GM21619 (cell line): Measurements from ENCODE around the gene SCFD2.
"Not testable (repeated sequence)": the region's sequence is repeated elsewhere in the genome, so short reads cannot be mapped to it uniquely, and the experiment has no call there.

Source experiments
- ATAC-seq: cut with Tn5 transposase; IDR thresholded peaks from one replicate; pipeline ENCODE4 v1.9.1; 2021; ENCODE audit not compliant: unreplicated experiment

Gene SCFD2

DNA sequence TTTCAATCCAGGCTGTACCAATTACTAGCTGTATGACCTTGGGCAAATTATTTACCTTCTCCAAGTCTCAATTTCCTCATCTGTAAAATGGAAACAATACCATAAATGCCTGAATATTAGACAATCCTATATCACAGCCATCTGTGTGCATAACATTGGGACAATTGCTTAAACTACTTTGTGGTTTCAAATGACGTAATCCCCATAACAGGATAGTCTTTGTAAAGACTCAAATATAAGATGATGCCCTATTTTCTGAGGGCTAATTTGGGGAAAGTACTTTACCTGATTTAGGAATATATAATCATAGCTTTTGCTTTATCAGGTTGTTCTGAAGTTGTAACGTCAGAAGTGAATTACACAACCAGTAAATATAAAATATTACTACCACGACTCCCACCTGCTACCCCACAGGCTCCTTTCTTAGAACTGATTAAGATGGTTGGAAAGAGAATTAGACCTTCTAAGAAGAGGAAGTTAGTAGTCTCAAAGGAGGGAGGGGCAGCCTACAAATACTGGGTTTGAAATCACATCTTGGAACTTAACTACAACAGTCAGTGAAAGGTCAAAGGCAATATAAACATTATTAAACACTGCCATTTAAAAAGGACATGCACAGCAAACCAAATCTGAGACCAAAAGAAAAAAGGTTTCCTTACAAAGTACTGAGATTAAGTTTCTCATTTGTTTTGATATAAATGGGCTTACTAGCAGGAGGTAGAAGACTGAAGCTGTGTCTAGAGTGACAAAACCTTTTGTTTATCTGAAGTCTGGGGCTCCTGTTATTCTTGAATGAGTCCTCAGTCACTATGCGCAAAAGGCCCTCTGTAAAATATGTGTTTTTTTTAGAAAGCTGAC is 215.0 kb downstream of the SCFD2 start:
- ATAC-seq = no peak

DNA sequence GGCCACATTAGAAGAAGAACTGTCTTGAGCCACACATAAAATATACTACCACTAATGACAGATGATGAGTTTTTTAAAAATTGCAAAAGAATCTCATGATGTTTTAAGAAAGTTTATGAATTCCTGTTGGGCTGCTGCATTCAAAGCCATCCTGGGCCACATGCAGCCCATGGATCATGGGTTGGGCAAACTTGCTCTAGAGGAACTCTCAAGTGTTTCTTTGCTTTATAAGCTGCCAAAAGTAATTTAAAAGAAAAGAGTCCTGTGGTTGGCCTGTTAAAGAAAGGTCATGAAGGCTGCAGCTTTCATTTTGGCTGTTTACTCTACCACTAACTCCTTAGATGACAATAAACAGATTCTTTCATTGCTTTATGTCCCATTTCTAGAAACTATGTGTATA is 218.2 kb downstream of the SCFD2 start:
- no peak for ATAC-seq

DNA sequence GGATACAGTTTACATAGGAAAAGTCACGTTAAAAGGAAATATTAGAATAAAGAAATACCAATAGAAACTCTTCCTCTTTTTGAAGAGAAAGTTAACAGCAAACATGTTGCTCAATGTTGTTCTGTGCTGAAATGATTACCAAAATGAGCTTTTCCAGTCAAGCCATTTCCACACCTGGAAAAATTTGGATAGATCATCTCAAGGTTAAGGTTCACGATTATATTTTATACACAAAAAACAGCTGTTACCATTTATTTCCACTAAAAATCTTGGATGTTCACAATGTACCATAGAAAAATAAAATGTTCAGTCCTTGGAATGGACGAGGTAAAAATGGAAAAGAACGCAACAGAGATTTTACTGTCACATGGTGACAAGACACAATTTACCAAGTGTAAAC is 218.7 kb downstream of the SCFD2 start:
- ATAC-seq = no peak

DNA sequence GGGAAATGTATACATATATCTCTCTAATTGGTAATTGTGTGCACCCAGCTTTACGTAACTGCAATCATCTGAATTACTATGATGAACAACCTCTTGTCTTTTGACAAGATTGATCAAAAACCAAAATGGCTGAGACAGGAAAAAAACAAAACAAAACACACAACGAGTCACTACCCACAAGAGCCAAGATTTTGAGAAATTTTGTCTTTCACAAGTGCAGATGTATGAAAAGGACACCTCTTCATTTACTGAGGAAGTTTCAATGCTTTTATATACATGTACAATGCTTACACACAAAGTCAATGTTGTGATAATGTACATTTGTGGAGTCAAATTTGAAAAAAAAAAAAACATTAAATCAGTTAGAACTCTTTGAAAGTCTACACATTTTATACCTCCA is 224.6 kb downstream of the SCFD2 start:
- no peak for ATAC-seq

DNA sequence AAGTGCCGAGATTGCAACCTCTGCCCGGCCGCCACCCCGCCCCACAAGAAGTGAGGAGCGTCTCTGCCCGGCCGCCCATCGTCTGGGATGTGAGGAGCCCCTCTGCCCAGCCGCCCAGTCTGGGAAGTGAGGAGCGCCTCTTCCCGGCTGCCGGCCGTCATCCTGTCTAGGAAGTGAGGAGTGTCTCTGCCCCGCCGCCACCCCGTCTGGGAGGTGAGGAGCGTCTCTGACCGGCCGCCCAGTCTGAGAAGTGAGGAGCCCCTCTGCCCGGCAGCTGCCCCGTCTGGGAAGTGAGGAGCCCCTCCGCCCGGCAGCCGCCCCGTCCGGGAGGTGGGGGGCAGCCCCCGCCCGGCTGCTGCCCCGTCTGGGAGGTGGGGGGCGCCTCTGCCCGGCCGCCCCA is 226.6 kb downstream of the SCFD2 start:
- not testable (repeated sequence) for ATAC-seq

DNA sequence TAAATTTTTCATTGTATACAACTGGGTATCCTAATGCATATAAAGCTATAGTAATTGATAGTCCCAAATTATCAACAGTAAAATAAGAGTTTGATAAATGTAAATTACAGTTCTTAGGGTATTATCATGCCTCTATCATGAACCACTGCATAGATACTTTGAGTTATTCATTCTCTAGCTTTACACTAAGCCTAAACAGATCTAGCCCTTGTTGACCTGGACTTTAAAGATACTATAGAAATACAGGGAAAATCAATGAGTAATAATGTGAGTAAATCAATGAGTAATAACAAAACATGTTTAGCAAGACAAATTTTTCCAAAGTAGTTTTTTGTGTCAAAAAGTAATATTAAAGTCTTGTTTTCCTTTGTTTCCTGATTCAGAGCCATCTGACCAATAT is 228.4 kb downstream of the SCFD2 start:
- ATAC-seq = no peak

DNA sequence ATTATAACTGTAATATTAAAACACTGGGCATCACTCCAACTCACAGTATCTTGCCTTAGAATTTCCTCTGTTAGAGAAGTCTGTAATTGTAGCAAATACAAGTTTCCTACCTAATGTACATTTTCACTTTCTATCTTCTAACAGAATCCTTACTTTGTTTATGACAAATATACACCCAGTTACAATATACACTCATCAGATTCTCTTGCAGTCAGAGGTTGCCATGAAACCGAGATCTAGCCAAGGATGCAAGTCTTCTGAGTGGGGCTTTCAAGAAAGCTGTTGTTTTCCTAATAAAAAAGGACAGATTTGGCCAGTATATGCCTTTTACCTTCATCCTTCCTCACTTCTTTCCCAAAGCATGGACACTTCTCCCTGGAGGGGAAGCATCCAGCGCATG is 228.9 kb downstream of the SCFD2 start:
- ATAC-seq = no peak

DNA sequence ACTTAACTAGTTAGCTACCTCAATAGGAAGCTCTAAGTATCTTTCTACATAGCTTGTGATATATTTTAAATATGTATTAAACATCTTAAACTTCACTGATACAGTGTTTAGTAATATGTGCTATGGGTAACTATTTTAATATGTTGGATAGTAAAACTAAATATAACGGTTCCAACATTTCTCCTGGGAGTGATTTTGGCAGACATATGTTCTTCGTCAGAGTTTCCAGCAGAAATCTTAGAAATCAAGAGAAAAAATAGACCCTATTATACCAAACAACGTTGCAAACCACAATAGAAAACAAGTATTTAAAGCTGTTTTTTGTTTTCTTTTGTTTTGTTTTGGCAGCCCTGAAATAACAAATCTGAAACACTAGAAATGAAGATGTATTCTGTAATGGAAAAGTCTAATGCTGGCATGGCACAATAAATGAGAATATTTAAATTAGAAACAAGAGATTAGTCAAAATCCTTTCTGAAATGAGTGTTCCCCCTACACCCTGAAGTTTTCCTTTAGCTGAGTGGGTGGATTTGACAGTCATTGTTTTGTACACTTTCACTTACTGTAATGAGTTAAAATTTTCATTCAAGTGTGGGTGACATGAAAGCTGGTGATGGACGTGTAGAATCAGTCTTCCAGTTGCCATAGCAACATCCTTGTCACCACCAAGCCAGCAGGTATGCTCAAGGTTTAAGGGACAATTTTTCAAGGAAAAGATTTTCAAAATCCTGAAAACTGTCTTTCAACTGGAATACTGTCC is 233.5 kb downstream of the SCFD2 start:
- no peak for ATAC-seq

DNA sequence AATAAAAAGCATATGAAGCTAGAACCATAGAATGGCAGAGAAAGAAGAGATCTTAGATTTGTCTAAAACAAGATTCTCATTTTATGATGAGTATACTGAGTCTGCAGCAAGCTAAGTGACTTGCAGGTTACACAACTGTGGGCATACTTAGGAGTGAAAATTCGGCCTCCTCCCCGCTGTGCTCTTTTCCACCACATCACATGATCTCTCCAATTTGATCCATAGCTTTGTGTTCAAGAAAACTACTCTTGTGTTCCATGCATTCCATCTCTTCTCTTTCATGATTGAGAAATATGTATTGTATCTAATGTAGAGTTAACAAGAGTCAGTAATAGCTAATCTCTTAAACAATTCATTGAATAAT is 234.3 kb downstream of the SCFD2 start:
- ATAC-seq = no peak

DNA sequence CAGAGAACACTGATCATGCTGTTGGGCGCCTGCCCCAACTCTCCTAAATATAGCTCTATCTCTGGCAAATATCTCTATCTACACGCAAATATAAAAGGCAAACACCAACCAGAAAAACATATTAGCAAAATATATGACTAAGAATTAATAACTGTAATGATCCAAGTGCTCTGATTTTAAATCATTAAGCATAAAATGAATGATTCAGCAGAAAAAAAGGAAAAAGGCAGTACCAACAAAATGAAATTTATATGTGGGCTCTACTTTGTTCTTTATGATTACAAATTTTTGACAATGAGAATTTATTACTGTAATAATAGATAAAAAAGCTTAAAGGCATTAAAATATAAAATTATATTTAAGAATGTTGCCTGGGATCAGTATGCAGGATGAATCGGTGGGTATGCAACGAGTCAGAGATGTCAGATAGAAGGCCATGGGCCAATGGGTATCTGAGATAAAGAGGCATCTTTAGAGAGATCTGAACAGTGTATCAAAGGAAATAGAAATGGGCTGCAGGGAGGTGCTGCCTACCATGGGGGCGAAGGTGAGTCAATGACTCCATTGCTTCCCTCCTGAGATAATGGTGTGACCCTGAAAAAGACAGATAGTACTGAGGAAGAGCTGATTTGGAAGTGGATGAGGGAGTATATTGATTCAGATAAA is 234.8 kb downstream of the SCFD2 start:
- ATAC-seq = no peak

DNA sequence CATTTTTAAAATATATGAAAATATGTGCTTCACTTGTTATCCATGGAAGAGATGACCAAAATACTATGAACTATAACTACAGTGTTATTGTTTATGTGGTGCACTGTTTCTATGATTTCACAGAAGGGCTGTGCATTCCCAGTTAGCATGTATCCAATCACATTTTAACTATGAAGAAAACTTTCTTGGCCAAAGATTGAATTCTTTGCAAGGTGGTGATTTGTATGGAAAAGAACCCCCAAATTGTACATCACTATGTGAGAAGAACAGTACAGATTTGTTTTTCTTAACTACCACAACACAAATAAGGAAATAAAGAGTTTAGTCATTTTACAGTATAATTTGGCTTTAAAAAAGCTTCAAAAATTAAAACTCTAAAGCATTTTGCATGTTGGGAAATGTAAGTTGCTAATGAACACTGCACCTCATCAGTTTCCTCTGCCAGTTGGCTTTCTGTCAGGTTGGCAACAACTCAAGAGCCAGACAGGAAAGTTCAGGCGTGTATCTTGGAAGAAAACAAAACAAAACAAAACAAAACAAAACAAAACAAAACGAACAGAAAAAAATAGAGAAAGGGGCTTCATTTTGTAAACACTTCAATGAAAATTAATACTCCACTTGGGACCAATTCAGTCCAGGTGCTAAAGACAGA is 237.0 kb downstream of the SCFD2 start:
- no peak for ATAC-seq

DNA sequence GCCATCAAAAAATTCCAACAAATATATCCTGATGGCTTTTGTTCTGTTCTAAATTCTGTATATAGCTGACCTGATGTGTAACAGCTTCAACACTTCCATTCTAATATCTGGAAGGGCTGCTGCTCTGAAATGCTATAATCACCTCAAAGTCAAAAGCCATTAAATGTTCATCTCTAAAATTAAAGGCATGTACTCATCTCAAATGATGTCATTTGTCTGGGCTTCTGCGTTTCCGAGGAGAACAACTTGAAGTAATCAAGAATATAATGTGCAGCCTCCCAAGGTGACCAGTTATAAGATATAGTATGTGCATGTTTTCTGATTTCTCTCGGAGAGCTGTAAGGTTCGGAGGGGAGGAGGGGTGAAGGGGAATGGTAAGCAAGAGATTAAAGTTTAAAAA is 237.6 kb downstream of the SCFD2 start:
- no peak for ATAC-seq

DNA sequence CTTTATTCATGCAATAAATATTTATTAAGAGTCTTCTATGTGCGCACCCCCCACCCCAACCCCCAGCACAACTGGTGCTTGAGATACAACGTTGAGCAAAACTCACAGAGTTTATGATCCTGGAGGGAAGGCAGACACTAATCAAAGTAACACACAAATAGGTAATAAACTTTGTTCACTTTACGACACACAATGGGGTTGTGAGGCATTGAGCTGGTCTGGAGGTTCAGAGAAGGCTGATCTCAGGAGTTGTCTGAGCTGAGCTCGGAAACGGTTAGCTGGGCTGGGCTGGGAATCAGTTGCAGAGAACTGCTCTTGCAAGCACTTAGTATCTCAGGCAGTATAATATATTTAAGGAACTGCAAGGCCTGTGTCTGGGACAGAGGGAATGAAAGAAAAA is 238.5 kb downstream of the SCFD2 start:
- ATAC-seq = no peak

DNA sequence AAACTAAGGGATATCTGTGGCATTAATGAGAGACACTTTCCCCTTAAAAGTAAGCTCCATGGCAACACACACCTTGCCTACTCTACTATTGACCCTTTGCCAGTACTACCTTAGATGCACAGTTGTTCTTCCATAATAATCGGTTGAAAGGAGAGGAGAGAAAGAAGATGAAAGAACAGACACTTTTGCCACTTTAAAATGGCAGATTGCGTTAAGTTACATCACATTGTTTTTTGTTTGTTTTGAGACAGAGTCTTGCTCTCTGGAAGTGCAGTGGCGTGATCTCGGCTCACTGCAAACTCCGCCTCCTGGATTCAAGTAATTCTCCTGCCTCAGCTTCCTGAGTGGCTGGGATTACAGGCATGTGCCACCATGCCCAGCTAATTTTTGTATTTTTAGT is 239.8 kb downstream of the SCFD2 start:
- ATAC-seq = no peak

DNA sequence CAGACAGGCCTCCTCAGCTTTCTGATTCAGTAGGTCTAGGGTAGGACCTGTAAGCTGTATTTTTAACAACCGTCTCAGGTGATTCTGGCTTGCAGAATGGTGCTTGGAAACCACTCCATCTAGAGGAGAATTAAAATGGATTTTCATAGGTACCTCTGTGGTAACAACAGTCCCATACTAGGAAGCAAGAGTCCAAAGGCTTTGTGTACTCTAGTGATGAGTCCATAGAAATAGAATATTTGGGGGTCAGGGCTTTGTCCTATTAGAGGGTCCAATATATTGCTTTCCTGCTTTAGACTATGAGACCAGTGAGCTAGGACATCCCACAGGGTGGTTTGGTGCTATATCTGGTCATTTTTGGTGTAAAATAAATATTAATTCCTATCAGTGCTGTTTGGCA is 242.0 kb downstream of the SCFD2 start:
- ATAC-seq = no peak

DNA sequence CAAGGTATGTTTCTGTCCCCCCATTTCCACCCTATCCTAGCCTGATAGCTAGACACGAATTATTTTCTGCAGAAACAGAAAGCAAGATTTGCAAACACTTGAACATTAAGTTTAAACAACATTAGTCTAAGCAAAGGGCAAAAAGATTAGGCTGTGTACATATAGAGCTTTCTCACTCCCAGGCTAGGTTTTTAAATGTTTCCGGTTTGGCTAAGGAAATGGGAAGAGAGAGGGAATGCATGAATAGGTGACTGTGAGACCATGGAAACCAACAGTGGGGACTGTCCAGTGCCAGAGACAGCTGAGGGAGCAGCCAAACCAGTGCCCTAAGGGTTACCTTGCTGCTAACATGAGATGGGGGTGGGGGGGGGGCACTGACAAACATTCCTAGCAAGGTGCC is 242.7 kb downstream of the SCFD2 start:
- no peak for ATAC-seq

DNA sequence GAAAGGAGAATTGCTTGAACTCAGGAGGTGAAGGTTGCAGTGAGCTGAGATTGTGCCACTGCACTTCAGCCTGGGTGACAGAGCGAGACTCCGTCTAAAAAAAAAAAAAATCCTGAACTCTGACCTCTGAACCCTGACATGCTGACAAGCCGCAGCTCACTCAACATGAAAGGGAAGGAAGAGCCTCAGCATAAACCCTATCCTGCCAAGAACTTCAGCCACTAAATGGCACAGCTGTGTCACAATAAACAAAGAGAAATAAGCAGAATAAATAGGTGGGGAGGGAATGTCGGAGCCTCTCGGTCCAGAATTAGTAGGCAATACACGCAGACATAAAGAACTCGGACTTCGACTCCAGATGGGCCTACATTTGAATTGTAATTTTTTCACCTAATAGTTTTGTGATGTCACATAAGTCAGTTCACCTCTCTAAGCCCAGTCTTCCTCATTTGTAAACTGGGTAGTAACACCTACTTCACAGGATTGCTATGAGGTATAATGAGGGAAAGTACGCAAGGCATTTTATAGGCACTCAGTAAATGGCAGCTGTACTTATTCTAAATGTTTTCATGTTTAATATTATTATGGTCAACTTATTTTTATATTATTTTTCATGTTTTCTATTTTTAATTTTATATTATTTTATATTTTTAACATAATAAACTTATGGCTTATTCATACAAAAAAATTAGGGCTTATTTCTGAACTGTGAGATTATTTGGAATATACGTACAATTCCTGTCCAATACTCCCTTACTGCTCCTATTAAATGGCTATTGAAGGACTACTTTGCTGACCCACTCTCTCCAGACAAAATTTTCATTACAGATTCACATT is 243.4 kb downstream of the SCFD2 start:
- no peak for ATAC-seq

DNA sequence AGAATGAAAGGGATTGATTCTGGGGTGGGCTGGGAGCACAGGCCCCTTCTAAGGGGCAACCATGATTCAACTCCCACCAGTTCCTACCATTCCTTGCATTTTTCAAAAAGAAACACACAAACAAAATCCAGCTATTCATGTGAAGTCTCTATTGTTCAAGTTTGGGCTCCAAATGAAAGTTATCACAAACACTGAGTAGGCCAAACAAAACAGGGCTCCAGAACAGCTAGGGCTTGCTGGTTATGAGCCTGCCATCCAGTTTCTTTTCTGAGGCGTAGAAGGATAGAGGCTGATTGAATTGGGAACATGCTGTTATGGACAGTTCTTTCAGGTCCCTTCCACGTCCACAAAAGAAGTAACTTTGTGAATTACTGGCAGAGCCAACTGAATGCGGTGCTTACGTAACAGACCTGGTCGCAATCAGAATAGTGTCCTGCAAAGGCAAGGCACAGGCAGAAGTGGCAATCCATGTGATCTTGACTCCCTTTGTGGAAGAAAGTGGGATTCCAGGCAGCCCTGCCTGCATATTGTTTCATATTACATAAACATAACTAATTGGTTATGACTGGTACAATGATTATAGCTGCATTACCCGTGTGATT is 244.5 kb downstream of the SCFD2 start:
- no peak for ATAC-seq

DNA sequence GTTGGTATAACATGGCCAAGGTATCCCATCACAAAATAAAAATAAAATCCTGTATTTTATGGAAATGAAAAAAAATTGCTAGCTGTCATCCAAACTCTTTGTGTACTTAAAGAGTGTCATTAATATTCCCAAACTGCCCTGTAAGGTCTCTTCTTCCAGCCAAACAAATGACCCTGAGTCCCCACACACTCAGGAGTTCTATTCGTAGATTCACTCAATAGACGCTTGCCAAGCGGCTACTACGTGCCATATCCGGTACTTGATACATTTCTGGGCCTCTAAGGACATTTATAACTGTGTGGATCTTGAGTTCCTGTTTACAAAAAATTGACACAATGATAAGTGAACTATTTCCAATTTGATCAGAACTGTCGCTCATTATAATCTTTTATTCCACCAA is 245.1 kb downstream of the SCFD2 start:
- ATAC-seq = no peak

DNA sequence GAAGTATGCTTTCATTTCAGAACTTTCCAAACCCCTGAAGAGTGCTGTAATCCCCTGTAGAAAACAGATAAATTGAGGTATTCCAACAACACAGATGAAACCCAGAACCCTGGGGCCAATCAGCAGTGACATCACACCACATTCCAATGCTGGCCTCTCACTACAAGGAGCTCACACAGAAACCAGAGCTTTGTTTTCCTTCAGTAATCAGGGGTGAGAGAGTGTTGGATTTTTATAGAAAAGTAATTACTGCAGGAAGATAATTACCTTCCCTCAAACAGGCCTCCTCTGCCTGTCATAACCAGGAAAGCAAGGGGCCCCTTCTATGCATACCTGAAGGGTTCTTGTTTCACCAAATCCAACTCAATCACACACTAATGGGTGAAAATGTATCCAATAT is 246.2 kb downstream of the SCFD2 start:
- ATAC-seq = no peak
